ENCODE data around the gene CACNA1G.

Gene CACNA1G

DNA sequence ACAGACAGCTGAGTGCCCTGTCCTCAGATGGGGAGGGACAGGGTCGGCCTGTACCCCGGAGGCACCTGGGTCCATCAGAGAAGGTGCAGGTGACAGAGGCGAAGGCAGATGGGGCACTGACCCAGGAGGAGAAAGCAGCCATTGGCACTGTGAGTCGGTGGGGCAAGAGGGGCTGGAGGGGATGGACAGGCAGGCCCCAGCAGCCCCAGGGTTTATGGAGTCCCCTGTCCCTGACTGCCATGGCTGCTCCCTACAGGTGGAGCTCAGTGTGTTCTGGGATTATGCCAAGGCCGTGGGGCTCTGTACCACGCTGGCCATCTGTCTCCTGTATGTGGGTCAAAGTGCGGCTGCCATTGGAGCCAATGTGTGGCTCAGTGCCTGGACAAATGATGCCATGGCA lies 115.1 kb downstream of the CACNA1G start:
- DNase-seq (ENCODE audit: low read depth), result no peak
- H3K4me3 ChIP-seq (ENCODE audit: low read depth, low read length), result no peak overlapping the region
- TF ChIP-seq MYC (IDR thresholded peaks at IDR 0.05; ENCODE audit: low read depth, low read length) (no peak), POLR2A (IDR thresholded peaks at IDR 0.05; ENCODE audit: extremely low read depth, insufficient read length) (no peak)
- TF ChIP-seq, protein P1, sequence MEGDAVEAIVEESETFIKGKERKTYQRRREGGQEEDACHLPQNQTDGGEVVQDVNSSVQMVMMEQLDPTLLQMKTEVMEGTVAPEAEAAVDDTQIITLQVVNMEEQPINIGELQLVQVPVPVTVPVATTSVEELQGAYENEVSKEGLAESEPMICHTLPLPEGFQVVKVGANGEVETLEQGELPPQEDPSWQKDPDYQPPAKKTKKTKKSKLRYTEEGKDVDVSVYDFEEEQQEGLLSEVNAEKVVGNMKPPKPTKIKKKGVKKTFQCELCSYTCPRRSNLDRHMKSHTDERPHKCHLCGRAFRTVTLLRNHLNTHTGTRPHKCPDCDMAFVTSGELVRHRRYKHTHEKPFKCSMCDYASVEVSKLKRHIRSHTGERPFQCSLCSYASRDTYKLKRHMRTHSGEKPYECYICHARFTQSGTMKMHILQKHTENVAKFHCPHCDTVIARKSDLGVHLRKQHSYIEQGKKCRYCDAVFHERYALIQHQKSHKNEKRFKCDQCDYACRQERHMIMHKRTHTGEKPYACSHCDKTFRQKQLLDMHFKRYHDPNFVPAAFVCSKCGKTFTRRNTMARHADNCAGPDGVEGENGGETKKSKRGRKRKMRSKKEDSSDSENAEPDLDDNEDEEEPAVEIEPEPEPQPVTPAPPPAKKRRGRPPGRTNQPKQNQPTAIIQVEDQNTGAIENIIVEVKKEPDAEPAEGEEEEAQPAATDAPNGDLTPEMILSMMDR (IDR thresholded peaks at IDR 0.05; ENCODE audit: low read depth, low read length), result no peak
- TF ChIP-seq, protein P2, sequence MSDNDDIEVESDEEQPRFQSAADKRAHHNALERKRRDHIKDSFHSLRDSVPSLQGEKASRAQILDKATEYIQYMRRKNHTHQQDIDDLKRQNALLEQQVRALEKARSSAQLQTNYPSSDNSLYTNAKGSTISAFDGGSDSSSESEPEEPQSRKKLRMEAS (IDR thresholded peaks at IDR 0.05; ENCODE audit: low read depth, low read length), result no peak

DNA sequence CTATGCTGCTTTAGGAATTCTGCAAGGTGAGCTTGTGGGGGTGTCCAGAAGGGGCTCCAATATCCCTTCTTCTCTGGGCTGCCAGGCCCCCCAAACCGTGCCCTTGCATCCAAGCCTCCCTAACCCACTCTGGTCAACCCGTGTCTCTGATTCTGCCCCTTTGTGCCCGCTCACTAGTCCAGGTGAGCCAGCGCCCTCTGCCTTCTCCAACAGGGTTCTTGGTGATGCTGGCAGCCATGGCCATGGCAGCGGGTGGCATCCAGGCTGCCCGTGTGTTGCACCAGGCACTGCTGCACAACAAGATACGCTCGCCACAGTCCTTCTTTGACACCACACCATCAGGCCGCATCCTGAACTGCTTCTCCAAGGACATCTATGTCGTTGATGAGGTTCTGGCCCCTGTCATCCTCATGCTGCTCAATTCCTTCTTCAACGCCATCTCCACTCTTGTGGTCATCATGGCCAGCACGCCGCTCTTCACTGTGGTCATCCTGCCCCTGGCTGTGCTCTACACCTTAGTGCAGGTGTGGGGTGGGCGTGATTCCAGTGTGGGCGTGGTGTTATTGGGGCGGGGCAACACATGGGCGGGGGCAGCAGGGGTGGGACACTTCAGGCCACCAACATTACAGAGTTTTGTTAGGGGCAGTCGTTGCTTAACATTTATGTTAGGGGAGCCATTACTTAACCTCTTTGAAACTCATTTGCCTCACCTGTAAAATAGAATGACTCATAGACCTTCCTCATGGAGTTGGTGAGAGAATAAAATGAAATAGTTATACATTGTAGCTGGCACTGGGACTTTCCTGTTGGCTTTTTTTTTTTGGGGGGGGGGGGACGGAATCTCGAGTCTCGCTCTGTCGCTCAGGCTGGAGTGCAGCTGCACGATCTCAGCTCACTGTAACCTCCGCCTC lies 115.8 kb downstream of the CACNA1G start:
- TF ChIP-seq POLR2A (IDR thresholded peaks at IDR 0.05; ENCODE audit: extremely low read depth, insufficient read length), result no peak
- TF ChIP-seq, protein P2 (IDR thresholded peaks at IDR 0.05; ENCODE audit: low read depth, low read length), result no peak
- no peak for TF ChIP-seq MYC (IDR thresholded peaks at IDR 0.05; ENCODE audit: low read depth, low read length)
- TF ChIP-seq, protein P1 (IDR thresholded peaks at IDR 0.05; ENCODE audit: low read depth, low read length), result no peak

More for the DNA sequence above, 115.8 kb downstream of the CACNA1G start:
- no peak overlapping the region for H3K4me3 ChIP-seq (ENCODE audit: low read depth, low read length)
- DNase-seq (ENCODE audit: low read depth), result no peak
